ENCODE results near the gene FXYD2. TPM values are rescaled to one million over a fixed set of nuclear protein-coding genes. Genes with fewer than 3 reads are reported as not detected.
A peak's percentile ranks its signal among the peaks of the same experiment; 100 is the strongest.

The FXYD2 gene
- total RNA-seq, 1 experiment from 2014 or later = 1.4 TPM

DNA sequence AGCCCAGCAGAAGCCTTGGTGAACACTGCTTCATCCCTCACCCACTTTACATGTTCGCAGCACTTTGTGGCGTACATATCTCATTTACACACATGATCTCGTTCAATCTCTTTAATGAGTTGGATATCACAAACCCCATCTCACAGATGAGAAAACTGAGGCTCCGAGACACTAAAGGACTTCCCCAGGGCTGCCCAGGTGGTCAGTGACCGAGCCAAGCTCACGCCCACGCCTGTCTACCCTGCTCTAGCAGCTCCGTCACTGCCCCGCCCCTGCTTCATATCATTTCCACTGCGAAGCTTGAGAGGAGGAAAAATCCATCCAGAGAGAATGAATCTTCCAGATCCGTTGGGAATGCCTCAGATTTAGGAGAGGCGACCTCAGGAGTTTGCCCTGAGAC, 15.8 kb downstream of the FXYD2 start:
- Mint-ChIP-seq H3K4me1 (peaks cover 4% of the 10 kb centered on the region), H3K27ac (no peak overlapping the region), H3K36me3 (no peaks in the 10 kb centered on the region), H3K9me3 (no peaks in the 10 kb centered on the region), H3K4me3 (no peak overlapping the region), H3K27me3 (ENCODE audit: low read depth) (peaks cover 8% of the 10 kb centered on the region)
- POLR2A ChIA-PET = no interaction called here
- TF ChIP-seq, protein P1, sequence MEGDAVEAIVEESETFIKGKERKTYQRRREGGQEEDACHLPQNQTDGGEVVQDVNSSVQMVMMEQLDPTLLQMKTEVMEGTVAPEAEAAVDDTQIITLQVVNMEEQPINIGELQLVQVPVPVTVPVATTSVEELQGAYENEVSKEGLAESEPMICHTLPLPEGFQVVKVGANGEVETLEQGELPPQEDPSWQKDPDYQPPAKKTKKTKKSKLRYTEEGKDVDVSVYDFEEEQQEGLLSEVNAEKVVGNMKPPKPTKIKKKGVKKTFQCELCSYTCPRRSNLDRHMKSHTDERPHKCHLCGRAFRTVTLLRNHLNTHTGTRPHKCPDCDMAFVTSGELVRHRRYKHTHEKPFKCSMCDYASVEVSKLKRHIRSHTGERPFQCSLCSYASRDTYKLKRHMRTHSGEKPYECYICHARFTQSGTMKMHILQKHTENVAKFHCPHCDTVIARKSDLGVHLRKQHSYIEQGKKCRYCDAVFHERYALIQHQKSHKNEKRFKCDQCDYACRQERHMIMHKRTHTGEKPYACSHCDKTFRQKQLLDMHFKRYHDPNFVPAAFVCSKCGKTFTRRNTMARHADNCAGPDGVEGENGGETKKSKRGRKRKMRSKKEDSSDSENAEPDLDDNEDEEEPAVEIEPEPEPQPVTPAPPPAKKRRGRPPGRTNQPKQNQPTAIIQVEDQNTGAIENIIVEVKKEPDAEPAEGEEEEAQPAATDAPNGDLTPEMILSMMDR (IDR thresholded peaks at IDR 0.05) = no peak
- TF ChIP-seq, protein P2, sequence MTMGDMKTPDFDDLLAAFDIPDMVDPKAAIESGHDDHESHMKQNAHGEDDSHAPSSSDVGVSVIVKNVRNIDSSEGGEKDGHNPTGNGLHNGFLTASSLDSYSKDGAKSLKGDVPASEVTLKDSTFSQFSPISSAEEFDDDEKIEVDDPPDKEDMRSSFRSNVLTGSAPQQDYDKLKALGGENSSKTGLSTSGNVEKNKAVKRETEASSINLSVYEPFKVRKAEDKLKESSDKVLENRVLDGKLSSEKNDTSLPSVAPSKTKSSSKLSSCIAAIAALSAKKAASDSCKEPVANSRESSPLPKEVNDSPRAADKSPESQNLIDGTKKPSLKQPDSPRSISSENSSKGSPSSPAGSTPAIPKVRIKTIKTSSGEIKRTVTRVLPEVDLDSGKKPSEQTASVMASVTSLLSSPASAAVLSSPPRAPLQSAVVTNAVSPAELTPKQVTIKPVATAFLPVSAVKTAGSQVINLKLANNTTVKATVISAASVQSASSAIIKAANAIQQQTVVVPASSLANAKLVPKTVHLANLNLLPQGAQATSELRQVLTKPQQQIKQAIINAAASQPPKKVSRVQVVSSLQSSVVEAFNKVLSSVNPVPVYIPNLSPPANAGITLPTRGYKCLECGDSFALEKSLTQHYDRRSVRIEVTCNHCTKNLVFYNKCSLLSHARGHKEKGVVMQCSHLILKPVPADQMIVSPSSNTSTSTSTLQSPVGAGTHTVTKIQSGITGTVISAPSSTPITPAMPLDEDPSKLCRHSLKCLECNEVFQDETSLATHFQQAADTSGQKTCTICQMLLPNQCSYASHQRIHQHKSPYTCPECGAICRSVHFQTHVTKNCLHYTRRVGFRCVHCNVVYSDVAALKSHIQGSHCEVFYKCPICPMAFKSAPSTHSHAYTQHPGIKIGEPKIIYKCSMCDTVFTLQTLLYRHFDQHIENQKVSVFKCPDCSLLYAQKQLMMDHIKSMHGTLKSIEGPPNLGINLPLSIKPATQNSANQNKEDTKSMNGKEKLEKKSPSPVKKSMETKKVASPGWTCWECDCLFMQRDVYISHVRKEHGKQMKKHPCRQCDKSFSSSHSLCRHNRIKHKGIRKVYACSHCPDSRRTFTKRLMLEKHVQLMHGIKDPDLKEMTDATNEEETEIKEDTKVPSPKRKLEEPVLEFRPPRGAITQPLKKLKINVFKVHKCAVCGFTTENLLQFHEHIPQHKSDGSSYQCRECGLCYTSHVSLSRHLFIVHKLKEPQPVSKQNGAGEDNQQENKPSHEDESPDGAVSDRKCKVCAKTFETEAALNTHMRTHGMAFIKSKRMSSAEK (CRISPR knock-in tag; IDR thresholded peaks at IDR 0.05; ENCODE audit: borderline replicate concordance) = no peak
- no peak for TF ChIP-seq TEAD4 (CRISPR knock-in tag; IDR thresholded peaks at IDR 0.05)
- TF ChIP-seq CBFB (CRISPR knock-in tag; IDR thresholded peaks at IDR 0.05; ENCODE audit: low read depth) = no peak
- no peak for TF ChIP-seq SP1 (CRISPR knock-in tag; conservative IDR thresholded peaks at IDR 0.05)
- no peak for TF ChIP-seq ZNF263 (CRISPR knock-in tag; IDR thresholded peaks at IDR 0.05; ENCODE audit: low read depth)
- no peak for TF ChIP-seq PRRX2 (CRISPR knock-in tag; IDR thresholded peaks at IDR 0.05)
- TF ChIP-seq ZNF416 (CRISPR knock-in tag; IDR thresholded peaks at IDR 0.05) = no peak
- no peak for TF ChIP-seq GABPB1 (CRISPR knock-in tag; IDR thresholded peaks at IDR 0.05)
- TF ChIP-seq IRF2 (CRISPR knock-in tag; IDR thresholded peaks at IDR 0.05; ENCODE audit: borderline replicate concordance, low read depth) = no peak
- no peak for TF ChIP-seq FOXK1 (CRISPR knock-in tag; IDR thresholded peaks at IDR 0.05)
- TF ChIP-seq TCF7 (CRISPR knock-in tag; IDR thresholded peaks at IDR 0.05; ENCODE audit: low read depth) = no peak
- TF ChIP-seq, protein P3, sequence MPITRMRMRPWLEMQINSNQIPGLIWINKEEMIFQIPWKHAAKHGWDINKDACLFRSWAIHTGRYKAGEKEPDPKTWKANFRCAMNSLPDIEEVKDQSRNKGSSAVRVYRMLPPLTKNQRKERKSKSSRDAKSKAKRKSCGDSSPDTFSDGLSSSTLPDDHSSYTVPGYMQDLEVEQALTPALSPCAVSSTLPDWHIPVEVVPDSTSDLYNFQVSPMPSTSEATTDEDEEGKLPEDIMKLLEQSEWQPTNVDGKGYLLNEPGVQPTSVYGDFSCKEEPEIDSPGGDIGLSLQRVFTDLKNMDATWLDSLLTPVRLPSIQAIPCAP (CRISPR knock-in tag; IDR thresholded peaks at IDR 0.05) = no peak
- no peak for TF ChIP-seq NFE2L1 (CRISPR knock-in tag; IDR thresholded peaks at IDR 0.05)
- TF ChIP-seq ZNF219 (CRISPR knock-in tag; IDR thresholded peaks at IDR 0.05; ENCODE audit: borderline replicate concordance) = no peak
- TF ChIP-seq ZNF423 (CRISPR knock-in tag; IDR thresholded peaks at IDR 0.05) = no peak
- no peak for TF ChIP-seq ZNF232 (CRISPR knock-in tag; IDR thresholded peaks at IDR 0.05)
- ATAC-seq = no peak
- CTCF ChIA-PET = interaction anchor here (0.5 to 4.8 kb wide), 38 partner anchors 8 to 481 kb away, joined by 3 to 122 read pairs (median 5); partner anchors contain the start of genes CEP164, DSCAML1, FXYD6 and TMPRSS13
- DNase-seq (ENCODE audit: low spot score) = no peak

DNA sequence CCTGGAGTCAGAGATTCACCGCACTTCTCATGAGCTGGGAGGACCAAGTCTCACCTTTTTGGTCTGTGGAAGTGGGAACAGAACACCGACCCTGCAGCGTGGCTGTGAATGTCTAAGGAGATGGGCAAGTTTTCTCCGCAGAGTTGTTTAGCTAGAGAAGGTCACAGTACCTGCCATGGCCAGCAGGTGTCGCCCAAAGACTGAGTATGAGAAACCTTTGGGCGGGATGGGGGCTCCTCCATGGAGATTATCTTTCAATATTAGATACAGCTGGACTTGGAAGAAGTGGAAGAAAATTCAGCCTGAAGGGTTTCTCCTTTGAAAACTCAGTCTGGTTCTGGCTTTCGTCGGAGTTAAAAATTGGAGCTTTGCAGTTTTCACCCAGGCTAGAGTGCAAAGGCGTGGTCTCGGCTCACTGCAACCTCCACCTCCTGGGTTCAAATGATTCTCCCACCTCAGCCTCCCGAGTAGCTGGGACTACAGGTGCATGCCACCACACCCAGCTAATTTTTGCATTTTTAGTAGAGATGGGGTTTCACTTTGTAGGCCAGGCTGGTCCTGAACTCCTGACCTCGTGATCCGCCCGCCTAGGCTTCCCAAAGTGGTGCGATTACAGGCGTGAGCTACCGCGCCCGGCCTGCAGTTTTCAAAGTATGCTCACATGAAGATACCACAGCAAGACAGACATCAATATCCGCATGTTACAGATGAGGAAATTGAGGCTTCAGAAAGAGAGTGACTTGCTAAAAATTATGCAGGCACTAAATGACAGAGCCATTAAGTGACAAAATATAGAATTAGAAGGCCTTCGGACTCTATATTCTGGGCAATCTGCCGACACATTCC, 16.8 kb downstream of the FXYD2 start:
- H3K9me3 Mint-ChIP-seq = no peaks in the 10 kb centered on the region
- DNase-seq (ENCODE audit: low spot score) (peak; percentile 85), ATAC-seq (peak; percentile 69)
- ChIA-PET POLR2A (interaction anchor here (1.0 kb wide), 1 partner anchor 10 kb away, joined by 3 read pairs; no protein-coding TSS in a partner anchor), CTCF (interaction anchor here (0.5 to 4.8 kb wide), 70 partner anchors 9 to 427 kb away, joined by 3 to 122 read pairs (median 4); partner anchors contain the start of genes DSCAML1, FXYD2 and IL10RA)
- H3K27ac Mint-ChIP-seq = no peak overlapping the region
- H3K4me1 Mint-ChIP-seq = no peaks in the 10 kb centered on the region
- no peak overlapping the region for H3K4me3 Mint-ChIP-seq
- no peaks in the 10 kb centered on the region for H3K36me3 Mint-ChIP-seq
- peaks cover 8% of the 10 kb centered on the region for H3K27me3 Mint-ChIP-seq (ENCODE audit: low read depth)
- no peak for TF ChIP-seq ZNF416 (CRISPR knock-in tag; IDR thresholded peaks at IDR 0.05)
- TF ChIP-seq, protein P1 (IDR thresholded peaks at IDR 0.05) = peak; percentile 85
- TF ChIP-seq ZNF138 (CRISPR knock-in tag; conservative IDR thresholded peaks at IDR 0.05) = no peak
- TF ChIP-seq, protein P4, sequence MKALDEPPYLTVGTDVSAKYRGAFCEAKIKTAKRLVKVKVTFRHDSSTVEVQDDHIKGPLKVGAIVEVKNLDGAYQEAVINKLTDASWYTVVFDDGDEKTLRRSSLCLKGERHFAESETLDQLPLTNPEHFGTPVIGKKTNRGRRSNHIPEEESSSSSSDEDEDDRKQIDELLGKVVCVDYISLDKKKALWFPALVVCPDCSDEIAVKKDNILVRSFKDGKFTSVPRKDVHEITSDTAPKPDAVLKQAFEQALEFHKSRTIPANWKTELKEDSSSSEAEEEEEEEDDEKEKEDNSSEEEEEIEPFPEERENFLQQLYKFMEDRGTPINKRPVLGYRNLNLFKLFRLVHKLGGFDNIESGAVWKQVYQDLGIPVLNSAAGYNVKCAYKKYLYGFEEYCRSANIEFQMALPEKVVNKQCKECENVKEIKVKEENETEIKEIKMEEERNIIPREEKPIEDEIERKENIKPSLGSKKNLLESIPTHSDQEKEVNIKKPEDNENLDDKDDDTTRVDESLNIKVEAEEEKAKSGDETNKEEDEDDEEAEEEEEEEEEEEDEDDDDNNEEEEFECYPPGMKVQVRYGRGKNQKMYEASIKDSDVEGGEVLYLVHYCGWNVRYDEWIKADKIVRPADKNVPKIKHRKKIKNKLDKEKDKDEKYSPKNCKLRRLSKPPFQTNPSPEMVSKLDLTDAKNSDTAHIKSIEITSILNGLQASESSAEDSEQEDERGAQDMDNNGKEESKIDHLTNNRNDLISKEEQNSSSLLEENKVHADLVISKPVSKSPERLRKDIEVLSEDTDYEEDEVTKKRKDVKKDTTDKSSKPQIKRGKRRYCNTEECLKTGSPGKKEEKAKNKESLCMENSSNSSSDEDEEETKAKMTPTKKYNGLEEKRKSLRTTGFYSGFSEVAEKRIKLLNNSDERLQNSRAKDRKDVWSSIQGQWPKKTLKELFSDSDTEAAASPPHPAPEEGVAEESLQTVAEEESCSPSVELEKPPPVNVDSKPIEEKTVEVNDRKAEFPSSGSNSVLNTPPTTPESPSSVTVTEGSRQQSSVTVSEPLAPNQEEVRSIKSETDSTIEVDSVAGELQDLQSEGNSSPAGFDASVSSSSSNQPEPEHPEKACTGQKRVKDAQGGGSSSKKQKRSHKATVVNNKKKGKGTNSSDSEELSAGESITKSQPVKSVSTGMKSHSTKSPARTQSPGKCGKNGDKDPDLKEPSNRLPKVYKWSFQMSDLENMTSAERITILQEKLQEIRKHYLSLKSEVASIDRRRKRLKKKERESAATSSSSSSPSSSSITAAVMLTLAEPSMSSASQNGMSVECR (CRISPR knock-in tag; IDR thresholded peaks at IDR 0.05; ENCODE audit: borderline replicate concordance) = no peak
- no peak for TF ChIP-seq TCF7 (CRISPR knock-in tag; IDR thresholded peaks at IDR 0.05; ENCODE audit: low read depth)

Data from WTC11 (cell line).